Esophagus mucosa (tissue), 1 donor: ENCODE results near the gene ULK4. TPM values are rescaled to one million over a fixed set of nuclear protein-coding genes. Genes with fewer than 3 reads are reported as not detected.
"Not testable (repeated sequence)": the region's sequence is repeated elsewhere in the genome, so short reads cannot be mapped to it uniquely, and the experiment has no call there.

ENCODE experiments used
- ATAC-seq: fragments of 200-7000 bp; cut with Tn5 transposase; one replicate; pipeline ENCODE4 v1.9.1; 2020
- total RNA-seq: library from RNA; stranded (reverse); gene quantifications from one replicate; pipeline ENCODE4 v1.2.4, GENCODE V29; 2023
- donor health status: DM: yes; HTN: yes; CAD: no.

ULK4 gene
- total RNA-seq, result 6.0 TPM

GRCh38 chr3:41961751-41962679 lies at the start of gene ULK4:
Gene ULK4, minus strand, starts transcription at chr3:41962103. Its CDS starts 7,344 bp downstream, at chr3:41954759.
- ATAC-seq, result peak; percentile 99

GRCh38 chr3:42010530-42010929 lies 48.6 kb upstream of the ULK4 start:
- no peak for ATAC-seq

GRCh38 chr3:42009456-42009855 lies 47.6 kb upstream of the ULK4 start:
- ATAC-seq, result no peak

GRCh38 chr3:42007785-42008184 lies 45.9 kb upstream of the ULK4 start:
- ATAC-seq, result no peak

- no peak for ATAC-seq
These were observed 43.5 kb upstream of the ULK4 start for GRCh38 chr3:42005401-42005800.

GRCh38 chr3:42002790-42003189 lies 40.9 kb upstream of the ULK4 start:
- ATAC-seq, result no peak

- ATAC-seq, result no peak
These were observed 39.9 kb upstream of the ULK4 start for GRCh38 chr3:42001777-42002176.

GRCh38 chr3:41999909-42000308 lies 38.0 kb upstream of the ULK4 start:
- ATAC-seq, result no peak

GRCh38 chr3:41997702-41998550 lies 36.0 kb upstream of the ULK4 start:
- no peak for ATAC-seq

GRCh38 chr3:41991437-41991836 lies 29.5 kb upstream of the ULK4 start:
- ATAC-seq, result no peak

- ATAC-seq, result no peak
These were observed 27.6 kb upstream of the ULK4 start for GRCh38 chr3:41989518-41989917.

- no peak for ATAC-seq
These were observed 25.7 kb upstream of the ULK4 start for GRCh38 chr3:41987627-41988026.

GRCh38 chr3:41986561-41986960 lies 24.7 kb upstream of the ULK4 start:
- no peak for ATAC-seq

- ATAC-seq, result no peak
These were observed 23.1 kb upstream of the ULK4 start for GRCh38 chr3:41985018-41985417.

GRCh38 chr3:41983091-41983490 lies 21.2 kb upstream of the ULK4 start:
- not testable (repeated sequence) for ATAC-seq

- not testable (repeated sequence) for ATAC-seq
These were observed 15.5 kb upstream of the ULK4 start for GRCh38 chr3:41977401-41977800.

- no peak for ATAC-seq
These were observed 13.7 kb upstream of the ULK4 start for GRCh38 chr3:41975416-41976103.

- no peak for ATAC-seq
These were observed 12.3 kb upstream of the ULK4 start for GRCh38 chr3:41974223-41974622.

GRCh38 chr3:41972802-41973201 lies 10.9 kb upstream of the ULK4 start:
- no peak for ATAC-seq

GRCh38 chr3:41966206-41966605 lies 4.3 kb upstream of the ULK4 start:
- no peak for ATAC-seq

GRCh38 chr3:41963823-41964222 lies 1.9 kb upstream of the ULK4 start:
- ATAC-seq, result no peak

GRCh38 chr3:41960826-41961750 lies 815 bp downstream of the ULK4 start:
- peak; percentile 39 for ATAC-seq
